ENCODE data around the gene B3GALT6.
A peak's percentile ranks its signal among the peaks of the same experiment; 100 is the strongest.
"Not testable (repeated sequence)": the region's sequence is repeated elsewhere in the genome, so short reads cannot be mapped to it uniquely, and the experiment has no call there.

The B3GALT6 gene

DNA sequence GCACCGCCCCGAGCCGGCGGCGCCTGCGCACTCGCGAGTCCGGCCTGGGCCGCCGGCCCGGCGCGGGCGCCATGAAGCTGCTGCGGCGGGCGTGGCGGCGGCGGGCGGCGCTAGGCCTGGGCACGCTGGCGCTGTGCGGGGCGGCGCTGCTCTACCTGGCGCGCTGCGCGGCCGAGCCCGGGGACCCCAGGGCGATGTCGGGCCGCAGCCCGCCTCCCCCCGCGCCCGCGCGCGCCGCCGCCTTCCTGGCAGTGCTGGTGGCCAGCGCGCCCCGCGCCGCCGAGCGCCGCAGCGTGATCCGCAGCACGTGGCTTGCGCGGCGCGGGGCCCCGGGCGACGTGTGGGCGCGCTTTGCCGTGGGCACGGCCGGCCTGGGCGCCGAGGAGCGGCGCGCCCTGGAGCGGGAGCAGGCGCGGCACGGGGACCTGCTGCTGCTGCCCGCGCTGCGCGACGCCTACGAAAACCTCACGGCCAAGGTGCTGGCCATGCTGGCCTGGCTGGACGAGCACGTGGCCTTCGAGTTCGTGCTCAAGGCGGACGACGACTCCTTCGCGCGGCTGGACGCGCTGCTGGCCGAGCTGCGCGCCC is at the start of gene B3GALT6:
Gene B3GALT6, plus strand, starts transcription at position 30 of the 588 bp plus-strand sequence. Its CDS starts 42 bp downstream, at position 72.
- peak in 1 of 2 donors; percentile 49 for DNase-seq

DNA sequence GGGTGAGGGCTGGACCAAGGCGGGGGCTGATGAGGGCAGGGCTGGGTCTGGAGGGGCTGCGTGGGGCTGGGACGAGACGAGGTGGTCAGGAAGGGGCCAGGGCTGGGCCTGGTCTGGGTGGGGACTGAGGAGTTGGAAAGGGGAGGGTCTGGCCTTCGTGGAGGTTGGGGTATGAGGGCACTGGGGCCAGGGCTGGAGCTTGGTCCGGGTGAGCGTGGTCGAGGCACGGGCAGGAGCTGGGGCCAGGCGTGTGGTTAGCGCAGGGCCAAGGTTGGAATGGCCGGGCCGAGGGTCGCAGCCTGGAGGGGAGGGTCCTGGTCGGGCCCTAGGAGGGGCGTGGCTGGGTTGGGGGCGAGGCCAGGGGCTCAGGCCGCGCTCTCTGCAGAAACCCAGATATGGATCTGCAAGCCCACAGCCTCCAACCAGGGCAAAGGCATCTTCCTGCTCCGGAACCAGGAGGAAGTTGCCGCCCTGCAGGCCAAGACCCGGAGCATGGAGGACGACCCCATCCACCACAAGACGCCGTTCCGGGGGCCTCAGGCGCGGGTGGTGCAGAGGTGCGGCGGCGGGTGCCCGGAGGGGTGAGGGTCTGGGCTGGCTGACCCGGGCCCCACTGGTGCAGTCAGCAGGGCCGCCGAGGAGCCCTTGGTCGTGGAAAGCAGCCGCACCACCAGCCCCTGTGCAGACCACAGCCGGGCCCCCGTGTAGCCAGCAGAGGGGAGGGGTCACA is 49.4 kb upstream of the B3GALT6 start:
- DNase-seq: no peak

DNA sequence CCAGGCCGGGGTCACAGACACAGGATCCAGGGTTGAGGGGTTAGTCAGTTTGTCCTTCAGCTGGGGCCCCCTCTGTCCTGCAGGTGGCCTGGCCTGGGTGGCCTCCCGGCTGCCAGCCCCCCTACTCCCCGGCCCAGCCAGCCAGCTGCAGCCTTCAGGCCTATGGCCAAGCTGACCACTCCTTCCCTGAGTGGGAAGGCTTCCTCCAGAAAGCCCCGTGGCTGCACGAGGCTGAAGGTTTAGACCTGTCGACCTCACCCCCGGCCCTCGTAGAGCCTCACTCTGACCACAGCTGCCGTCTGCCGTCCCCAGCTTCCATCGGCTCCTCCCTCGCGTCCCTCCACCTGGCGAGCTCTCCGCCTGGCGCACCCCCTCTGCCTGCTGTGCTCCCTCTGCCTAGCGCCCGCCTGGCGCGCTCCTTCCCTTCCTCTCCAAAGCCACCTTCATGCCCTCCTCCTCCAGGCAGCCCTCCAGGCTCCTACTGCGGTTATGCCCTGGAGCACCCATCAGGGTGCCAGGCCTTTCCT is 48.8 kb upstream of the B3GALT6 start:
- DNase-seq: no peak

DNA sequence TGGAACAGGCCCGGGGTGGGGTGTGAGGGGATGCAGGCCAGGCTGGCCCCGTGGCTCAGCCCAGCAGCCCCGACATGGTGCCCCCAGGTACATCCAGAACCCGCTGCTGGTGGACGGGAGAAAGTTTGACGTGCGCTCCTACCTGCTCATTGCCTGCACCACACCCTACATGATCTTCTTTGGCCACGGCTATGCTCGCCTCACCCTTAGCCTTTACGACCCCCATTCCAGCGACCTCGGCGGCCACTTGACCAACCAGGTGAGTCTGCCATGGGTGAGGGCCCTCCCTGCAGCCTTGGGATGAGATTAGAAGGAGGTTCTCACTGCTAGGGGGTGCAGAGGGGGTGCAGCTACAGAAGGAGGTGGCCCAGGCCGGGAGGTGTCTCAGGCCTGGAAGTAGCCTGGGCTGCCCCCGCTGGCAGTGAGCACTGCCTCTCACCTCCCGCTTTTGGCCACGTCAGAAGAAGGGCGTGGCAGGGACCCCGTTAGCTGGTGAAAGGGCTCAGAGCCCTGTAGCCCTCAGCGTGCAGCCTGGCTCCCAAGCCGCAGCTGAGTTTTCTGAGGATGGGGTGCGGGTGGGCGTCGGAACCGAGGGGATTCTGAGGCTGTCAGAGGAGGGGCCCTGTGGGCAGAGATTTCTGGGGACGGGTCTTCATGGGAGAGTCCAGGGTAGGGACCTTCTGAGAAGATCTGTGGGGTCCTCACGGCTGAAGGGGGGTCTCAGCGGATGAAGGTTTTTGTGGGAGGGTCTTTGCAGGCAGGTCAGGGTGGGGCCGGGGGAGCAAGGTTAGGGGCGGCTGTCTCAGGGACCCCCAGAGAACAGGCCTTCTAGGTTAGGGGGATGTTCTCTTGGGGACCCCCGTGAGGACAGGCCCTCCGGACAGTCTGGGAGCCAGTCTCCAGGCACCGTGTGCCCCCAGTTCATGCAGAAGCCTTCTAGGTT is 47.9 kb upstream of the B3GALT6 start:
- no peak for DNase-seq

DNA sequence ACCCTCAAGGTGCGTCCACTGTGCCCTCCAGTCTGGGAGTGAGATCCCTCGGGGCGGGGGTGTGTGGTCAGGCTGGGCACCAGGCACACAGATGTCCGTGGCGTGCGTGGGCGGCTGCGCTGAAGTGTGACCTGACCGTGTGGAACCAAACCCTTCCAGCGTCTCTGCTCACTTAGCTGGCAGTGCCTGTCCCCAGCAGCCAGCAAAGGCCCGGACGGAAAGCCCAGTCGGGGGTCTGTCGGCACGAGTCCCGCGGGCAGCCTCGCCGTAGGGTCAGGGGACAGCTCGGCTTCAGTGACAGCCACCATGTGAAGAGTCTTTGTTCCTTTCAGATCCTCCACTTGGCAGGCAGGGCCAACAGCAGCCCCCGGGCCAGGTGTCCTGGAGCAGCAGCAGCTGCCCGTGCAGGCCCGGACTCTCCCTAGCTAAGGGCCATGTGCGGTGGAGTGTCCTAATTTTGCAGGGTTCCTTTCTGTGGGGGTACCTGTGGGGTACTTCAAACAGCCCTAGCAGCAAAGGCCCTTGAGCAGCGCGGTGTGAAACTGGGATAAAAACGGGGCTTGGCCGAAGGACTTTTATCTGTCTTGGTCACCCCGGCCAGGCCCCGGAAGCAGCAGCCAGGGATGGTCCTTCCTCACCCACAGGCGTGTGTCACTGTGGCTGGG is 46.8 kb upstream of the B3GALT6 start:
- DNase-seq: no peak

DNA sequence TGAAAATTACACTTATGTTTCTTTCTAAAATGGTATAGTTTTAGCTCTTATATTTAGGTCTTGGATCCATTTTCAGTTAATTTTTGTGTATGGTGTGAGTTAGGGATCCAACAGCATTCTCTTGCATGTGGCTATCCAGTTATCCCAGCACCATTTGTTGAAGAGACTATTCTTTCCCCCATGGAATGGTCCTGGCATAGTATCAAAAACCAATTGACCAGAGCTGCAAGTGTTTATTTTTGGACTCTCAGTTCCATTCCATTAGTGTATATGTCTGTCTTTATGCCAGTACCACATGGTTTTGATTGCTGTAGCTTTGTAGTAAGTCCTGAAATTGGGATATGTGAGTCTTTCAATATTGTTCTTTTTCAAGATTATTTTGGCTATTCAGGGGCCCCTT is 44.1 kb upstream of the B3GALT6 start:
- DNase-seq: no peak

DNA sequence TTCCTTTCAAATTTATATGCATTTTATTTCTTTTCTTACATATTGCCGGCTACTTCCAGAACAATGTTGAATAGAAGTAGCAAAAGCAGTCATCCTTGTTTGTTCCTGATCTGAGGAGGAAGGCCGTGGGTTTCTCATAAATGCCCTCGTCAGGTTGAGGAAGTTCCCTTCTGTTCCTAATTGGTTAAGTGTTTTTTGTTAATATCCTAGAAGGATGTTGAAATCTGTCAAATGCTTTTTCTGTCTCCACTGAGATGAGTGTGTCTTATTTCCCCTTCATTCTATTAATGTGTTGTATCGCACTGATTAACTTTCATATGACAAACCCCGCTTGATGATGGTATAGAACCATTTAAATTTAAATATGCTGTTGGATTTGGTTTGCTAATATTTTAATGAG is 42.9 kb upstream of the B3GALT6 start:
- DNase-seq: no peak

DNA sequence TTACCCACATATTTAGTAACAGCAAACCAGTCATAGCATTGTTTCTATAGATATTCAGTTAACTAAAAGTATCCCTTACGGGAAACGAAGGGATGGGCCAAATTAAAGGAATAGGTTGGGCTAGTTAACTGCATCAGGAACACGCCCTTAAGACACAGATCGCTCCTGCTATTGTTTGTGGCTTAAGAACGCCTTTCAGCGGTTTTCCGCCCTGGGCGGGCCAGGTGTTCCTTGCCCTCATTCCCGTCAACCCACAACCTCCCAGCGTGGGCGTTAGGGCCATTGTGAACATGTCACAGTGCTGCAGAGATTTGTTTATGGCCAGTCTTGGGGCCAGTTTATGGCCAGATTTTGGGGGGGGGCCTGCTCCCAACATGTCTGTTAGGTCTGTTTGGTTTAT is 40.3 kb upstream of the B3GALT6 start:
- no peak for DNase-seq

GRCh38 chr1:1194723-1195122 is 37.3 kb upstream of the B3GALT6 start:
- DNase-seq: no peak

- DNase-seq: not testable (repeated sequence)
Measured at GRCh38 chr1:1195726-1196125, 36.3 kb upstream of the B3GALT6 start.

GRCh38 chr1:1196431-1197187 is 35.4 kb upstream of the B3GALT6 start:
- no peak for DNase-seq

DNA sequence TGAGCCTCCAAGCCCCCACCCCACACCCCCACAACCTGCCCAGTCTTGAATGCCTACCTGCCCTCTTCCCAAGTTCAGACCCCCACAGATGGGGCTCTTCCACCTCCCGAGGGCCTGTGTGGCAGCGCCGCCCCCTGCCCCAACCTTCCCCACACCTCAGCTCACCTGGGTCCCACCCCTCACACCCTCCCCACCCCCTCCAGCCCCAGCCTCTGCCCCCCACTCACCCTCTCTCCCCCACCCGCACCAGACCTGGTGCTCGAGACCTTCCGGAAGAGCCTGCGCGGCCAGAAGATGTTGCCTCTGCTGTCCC is 34.9 kb upstream of the B3GALT6 start:
- no peak for DNase-seq

DNA sequence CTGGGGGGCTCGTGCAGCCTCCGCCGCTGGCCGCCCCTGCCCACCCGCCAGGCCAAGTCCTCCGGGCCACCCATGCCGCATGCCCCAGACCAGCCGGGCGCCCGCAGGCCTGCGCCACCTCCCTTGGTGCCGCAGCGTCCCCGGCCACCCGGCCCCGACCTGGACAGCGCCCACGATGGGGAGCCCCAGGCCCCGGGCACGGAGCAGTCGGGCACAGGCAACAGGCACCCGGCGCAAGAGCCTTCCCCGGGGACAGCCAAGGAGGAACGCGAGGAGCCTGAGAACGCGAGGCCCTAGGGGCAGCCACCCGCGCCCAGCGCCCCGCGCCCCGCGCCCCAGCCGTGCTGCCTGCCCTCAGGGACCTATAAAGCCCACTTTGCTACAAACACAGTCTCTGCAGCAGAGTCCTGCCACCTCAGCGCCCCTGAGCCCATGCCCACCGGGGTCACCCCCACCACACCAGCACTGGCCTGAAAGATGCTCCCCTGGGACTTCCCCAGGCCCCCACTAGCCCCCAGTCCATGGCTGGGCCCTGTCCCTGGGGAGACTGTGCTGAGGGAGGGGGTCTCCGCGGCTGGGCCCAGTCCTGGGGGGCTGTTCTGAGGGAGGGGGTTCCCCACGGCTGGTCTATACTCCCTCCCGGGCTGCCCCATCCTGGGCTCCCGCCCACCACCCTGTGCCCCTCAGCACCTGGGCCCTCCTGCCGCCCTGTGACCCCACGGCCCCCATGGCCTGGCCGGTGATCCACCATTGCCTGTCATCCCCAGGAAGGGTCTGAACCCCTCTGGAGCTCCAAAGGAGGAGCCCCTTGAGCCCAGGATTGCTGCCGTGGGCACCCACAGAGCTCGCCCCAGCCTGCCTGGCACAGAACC is 34.2 kb upstream of the B3GALT6 start:
- DNase-seq: no peak

- no peak for DNase-seq
Measured at GRCh38 chr1:1198423-1199140, 33.5 kb upstream of the B3GALT6 start.

DNA sequence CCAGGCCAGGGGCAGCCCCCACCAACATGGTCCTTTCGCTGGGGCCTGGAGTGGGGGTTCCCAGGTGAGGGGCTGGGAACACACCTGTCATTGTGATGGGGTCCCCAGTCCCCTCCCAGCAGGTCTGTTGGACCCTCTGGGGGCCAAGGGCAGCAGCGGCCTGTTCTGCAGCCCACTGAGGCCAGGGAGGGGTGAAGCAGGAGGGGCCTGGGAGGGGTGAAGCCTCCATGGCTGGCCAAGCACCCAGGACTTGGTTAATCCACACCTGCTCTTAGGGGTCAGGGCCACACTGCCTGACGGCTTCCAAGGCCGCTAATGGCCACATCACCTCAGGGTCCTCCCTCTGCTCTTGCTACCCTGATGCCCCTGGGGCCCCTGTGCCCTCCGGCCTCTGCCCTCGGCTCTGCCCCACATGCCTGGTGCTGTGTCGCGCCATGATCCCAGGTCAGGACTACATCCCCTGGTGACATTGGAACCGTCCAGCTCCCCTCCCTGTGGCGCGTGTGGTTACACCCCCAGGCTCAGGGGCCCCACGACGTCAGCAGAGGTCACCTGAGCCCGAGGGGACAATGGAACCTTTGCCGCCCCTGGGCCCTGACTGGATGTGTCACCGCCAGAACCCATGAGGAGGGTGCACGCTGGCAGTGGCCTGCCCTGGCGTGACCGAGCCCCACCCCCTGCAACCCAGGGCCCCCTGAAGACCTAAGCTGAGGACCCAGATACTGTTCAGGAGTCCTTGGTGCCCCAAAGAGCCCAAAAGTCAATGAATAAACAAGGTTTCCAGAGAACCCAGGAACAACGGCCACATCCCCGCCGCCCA is 32.7 kb upstream of the B3GALT6 start:
- no peak for DNase-seq

- DNase-seq: peak in 1 of 2 donors; percentile 20
Measured at GRCh38 chr1:1199961-1200875, 31.8 kb upstream of the B3GALT6 start.

DNA sequence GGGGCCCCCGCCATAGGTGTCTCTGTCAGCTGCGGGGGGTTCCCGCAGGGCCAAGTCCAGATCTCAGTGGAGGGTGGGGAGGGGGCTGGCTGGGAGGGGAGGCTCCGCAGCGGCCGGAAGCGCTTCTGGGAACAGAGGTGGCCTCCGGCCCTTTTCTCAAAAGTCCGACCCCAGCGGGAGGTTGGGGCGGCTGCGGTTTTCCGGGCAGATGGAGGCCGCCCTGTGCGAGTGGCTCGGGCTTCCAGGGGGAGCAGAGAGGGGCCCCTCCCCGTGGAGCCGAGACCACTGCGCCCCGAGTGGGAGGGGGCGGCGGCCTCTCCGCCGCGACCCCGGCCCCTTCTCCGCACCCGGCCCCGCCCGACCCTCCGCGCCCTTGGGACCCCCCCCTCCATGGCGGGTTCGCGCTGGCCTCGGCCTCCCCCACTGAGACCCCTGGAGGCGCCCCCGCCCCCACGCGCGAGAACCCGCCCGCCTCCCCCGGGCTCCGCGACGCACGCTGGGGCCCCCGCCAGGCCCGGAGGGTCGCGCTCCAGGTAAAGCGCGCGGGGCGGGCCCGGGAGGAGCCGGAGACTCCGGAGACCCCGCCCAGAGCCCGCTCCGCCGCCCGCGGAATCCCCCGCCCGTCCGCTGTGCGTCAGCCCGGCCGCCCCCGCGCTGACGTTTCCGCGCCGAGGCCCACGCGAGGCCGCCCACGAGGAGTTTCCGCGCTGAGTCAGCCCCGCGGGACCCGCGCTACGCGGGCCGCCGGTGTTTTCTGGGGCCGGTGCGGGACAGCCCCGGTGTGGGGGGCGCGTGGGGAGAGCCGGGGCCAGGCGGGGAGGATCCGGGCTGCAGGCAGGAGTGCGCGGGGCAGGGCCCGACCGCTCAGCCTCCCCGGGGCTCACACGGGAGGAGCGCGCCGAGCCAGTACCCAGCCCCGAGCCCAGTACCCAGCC is 30.9 kb upstream of the B3GALT6 start:
- peak; percentile 95 for DNase-seq
